CD1c-positive myeloid dendritic cell (primary cell): ENCODE data around the gene SRPK3.

Experiments used
- DNase-seq: peaks from one replicate; pipeline ENCODE4 v3.0.0-alpha.2; 2016; ENCODE audit errors: extremely low spot score

The SRPK3 gene

DNA sequence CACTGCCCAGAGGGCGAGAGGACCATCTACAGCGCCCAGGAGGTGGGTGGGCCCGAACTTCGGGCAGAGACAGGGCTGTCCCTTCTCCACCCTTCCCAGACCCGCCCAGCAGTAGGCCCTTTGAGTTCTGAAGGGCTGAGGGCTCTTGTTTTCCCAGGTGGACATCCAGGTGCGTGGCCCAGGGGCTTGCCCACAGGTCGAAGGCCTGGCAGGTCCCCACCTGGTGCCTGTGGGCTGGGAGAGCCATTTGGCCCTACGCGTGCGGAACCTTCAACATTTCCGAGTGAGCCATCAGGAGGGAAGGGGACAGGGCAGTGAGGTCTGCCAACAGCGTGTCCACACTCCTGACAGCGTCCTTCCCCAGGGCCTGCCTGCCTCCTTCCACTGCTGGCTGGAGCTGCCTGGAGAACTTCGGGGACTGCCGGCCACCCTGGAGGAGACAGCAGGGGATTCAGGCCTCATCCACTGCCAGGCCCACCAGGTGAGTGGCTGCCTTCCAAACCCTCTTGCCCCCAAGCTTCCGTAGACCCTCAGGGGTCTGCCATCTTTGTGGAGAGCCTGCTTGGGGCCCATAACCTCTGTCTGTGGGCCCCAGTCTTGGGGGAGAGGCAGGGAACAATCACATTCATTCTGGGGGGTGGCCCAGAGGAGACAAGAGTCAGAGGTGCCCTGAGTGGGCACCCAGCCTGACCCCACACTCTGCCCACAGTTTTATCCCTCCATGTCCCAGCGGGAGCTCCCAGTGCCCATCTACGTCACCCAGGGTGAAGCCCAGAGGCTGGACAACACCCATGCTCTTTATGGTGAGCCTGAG, 10.0 kb upstream of the SRPK3 start:
- DNase-seq: no peak

DNA sequence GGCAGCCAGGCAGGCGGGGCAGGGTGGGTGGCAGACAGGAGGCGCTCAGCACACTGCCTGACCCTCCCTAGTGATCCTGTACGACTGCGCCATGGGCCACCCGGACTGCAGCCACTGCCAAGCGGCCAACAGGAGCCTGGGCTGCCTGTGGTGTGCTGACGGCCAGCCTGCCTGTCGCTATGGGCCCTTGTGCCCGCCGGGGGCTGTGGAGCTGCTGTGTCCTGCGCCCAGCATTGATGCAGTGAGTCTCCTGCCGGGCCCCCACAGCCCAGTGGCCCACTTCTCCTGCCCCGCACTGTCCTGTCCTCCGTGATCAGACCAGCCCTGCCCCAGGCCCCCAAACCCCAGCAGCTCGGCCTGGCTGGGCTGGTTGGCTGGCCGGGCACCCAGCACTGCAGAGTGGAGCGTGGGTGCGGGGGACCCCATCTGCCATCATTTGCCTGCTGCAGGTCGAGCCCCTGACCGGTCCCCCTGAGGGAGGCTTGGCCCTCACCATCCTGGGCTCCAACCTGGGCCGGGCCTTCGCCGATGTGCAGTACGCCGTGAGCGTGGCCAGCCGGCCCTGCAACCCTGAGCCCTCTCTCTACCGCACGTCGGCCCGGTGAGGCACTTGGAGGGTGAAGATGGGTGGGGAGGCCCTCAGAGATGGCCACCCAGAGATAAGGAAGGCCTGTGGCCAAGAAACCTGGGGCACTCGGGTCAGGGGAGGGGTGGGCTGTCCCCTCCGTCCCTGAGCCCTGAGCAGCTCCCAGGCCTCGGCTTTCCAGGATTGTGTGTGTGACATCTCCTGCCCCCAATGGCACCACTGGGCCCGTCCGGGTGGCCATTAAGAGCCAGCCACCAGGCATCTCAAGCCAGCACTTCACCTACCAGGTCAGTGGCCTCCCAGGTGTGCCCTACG, 9.2 kb upstream of the SRPK3 start:
- DNase-seq: no peak

DNA sequence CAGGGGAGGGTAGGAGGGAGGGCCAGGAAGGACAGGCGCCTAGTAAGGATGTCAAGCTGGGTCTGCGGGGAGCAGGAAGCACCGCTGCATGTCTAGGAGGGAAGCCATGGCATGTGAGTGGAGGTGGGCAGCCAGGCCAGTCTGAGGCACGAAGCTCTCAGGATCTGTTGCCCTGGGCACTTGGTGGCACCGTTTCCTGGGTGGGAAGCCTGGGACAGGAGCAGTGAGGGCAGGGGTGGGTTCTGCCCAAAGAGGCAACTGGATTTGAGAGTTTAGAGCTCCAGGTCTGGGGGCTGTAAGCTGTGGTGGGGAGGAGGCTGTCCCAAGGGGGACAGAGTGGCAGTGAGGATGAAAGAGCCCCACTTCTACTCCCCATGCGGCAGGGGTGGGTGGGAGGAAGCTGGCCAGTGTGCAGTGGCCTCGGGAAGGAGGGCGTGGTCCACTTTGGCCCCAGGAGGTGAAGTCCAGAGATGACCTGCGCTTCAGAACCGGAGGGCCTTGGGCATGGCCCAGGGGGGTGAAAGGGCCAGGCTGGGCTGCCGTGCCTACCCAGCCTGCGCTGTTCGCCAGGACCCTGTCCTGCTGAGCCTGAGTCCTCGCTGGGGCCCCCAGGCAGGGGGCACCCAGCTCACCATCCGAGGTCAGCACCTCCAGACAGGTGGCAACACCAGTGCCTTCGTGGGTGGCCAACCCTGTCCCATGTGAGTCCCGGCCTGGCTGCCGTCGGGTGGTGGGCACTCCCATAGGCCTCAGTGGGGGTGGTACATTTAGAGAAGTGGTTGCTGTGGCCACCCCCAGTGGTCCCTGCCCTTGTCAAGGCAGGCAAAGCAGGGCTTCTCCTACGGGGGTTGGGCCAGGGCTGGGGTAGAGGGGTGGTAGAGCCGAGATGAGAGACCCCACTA, 8.3 kb upstream of the SRPK3 start:
- no peak for DNase-seq

DNA sequence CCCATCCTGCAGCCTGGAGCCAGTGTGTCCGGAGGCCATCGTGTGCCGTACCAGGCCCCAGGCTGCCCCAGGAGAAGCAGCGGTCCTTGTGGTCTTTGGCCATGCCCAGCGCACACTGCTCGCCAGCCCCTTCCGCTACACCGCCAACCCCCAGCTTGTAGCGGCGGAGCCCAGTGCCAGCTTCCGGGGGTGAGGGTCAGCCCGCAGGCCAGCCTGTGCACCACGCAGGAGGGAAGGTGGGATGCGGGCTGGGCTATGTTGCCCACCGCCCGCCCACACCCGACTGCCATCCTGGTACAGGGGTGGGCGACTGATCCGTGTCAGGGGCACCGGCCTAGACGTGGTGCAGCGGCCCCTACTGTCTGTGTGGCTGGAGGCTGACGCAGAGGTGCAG, 7.6 kb upstream of the SRPK3 start:
- DNase-seq: no peak

DNA sequence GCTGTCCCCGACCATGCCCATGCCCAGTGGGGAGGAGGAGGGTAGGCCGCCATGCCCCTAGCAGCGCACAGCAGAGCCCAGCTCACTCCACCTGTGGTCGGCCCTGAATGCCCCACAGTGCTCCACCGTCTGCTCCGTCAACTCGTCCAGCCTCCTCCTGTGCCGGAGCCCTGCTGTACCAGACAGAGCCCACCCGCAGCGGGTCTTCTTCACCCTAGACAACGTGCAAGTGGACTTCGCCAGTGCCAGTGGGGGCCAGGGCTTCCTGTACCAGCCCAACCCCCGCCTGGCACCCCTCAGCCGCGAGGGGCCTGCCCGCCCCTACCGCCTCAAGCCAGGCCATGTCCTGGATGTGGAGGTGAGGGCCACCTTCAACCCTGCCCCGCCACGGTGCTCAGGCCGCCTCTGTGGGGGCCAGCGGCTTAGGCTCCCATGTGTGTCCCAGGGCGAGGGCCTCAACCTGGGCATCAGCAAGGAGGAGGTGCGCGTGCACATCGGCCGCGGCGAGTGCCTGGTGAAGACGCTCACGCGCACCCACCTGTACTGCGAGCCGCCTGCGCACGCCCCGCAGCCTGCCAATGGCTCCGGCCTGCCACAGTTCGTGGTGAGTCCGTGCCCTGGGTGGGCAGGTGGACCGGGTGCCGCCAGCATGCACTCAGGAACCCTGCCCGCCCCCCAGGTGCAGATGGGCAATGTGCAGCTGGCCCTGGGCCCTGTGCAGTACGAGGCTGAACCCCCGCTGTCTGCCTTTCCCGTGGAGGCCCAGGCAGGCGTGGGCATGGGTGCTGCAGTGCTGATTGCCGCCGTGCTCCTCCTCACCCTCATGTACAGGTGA, 6.9 kb upstream of the SRPK3 start:
- no peak for DNase-seq

DNA sequence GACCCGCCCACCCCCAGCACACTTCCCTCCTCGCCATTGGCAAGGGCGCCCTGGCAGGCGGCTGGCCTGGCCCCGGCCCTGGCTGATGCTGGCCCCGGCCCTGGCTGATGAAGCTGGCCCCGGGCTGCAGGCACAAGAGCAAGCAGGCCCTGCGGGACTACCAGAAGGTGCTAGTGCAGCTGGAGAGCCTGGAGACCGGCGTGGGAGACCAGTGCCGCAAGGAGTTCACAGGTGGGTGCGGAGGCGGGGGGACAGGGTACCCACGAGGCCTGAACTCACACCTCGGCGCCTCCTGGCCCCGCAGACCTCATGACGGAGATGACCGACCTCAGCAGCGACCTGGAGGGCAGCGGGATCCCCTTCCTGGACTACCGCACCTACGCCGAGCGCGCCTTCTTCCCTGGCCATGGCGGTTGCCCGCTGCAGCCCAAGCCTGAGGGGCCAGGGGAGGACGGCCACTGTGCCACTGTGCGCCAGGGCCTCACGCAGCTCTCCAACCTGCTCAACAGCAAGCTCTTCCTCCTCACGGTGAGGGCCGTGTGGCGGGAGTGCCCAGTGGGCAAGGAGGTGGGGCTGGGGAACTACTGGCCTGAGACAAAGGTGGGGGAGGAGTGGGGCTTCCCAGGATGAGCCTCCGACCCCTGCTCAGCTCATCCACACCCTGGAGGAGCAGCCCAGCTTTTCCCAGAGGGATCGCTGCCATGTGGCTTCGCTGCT, 6.1 kb upstream of the SRPK3 start:
- DNase-seq: no peak

DNA sequence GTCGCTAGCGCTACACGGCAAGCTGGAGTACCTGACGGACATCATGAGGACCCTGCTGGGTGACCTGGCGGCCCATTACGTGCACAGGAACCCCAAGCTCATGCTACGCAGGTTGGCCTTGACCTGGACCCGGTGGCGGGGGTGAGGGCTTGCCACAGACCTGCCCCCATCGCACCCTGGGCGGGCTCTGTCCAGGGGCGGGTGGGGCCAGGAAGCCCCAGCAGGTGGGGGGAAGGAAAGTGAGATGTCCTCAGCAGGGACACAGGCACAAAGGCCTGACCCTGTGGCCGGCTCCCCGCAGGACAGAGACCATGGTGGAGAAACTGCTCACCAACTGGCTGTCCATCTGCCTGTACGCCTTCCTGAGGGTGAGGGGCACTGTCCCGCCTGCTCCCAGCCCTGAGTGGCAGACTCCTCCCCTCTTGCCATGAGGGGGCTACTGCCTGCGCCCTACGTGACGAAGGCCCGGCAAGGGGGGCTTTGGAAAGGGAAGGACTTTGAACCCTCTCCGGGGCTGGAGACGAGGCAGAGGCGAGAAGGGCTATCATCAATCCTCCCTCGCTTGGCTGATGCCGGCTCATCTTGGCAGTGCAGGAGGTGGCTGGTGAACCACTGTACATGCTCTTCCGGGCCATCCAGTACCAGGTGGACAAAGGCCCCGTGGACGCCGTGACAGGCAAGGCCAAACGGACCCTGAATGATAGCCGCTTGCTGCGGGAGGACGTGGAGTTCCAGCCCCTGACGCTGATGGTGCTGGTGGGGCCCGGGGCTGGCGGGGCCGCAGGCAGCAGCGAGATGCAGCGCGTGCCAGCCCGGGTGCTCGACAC, 5.3 kb upstream of the SRPK3 start:
- no peak for DNase-seq

DNA sequence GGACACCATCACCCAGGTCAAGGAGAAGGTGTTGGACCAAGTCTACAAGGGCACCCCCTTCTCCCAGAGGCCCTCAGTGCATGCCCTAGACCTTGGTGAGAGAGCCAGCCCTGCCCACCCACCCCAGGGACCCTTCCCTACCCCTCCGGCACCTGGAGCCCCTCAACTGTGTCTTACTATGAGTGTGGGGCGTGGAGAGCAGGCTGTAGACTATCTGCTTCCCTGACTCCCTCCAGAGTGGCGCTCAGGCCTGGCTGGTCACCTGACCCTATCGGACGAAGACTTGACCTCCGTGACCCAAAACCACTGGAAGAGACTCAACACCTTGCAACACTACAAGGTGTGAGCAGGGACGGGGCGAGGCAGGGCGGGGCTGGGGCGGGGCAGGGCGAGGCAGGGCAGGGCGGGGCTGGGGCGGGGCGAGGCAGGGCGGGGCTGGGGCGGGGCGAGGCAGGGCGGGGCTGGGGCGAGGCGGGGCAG, 4.7 kb upstream of the SRPK3 start:
- no peak for DNase-seq

DNA sequence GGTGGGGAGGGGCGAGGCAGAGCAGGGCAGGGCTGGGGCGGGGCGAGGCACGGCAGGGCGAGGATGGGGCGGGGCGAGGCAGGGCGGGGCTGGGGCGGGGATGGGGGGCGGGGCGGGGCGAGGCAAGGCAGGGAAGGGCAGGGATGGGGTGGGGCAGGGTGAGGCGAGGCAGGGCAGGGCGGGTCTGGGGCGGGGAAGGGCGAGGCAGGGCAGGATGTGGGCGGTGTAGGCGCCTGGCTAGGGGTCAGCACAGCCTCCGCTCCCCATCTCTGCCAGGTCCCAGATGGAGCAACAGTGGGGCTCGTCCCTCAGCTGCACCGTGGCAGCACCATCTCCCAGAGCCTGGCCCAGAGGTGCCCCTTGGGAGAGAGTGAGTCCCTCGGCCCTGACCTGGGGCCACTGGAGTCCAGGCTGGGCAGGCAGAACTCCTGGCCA, 4.2 kb upstream of the SRPK3 start:
- DNase-seq: no peak

DNA sequence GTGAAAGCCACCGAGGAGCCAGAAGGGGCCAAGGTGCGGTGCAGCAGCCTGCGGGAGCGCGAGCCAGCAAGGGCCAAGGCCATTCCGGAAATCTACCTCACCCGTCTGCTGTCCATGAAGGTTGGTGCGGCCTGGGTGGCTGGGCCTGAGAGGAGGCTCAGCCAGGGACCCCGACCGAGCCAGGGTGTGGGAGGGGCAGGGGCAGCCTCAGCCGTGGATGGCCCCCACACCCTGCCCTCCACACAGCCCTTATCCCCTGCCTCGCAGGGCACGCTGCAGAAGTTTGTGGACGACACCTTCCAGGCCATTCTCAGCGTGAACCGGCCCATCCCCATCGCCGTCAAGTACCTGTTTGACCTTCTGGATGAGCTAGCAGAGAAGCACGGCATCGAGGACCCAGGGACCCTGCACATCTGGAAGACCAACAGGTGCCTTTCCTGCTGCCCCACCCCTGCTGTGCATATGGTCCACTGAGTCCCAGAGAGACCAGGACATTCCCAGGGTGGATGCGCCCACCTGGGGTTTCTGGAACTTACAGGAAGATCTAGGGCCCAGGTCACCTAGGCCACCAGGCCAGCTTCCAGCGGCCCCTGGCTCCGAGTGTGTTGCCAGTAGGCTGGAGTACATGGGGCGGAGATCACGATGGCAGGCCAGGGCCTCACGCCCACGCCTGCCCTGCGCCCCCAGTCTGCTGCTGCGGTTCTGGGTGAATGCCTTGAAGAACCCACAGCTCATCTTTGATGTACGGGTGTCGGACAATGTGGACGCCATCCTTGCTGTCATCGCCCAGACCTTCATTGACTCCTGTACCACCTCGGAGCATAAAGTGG, 3.4 kb upstream of the SRPK3 start:
- DNase-seq: no peak

DNA sequence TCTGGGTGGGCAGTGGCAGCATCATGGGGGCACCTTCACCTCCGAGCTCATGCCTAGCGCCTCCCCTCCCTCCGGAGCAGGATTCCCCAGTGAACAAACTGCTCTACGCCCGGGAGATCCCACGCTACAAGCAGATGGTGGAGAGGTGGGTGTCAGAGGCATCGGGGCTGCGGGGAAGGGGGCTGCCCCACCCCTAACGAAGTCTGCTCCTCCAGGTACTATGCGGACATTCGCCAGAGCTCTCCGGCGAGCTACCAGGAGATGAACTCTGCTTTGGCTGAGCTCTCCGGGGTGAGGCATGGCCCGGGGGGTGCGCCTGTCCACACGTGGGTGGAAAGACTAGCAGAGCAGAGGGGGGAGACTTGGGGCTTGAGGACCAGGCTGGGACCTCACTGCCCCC, 2.7 kb upstream of the SRPK3 start:
- DNase-seq: no peak

DNA sequence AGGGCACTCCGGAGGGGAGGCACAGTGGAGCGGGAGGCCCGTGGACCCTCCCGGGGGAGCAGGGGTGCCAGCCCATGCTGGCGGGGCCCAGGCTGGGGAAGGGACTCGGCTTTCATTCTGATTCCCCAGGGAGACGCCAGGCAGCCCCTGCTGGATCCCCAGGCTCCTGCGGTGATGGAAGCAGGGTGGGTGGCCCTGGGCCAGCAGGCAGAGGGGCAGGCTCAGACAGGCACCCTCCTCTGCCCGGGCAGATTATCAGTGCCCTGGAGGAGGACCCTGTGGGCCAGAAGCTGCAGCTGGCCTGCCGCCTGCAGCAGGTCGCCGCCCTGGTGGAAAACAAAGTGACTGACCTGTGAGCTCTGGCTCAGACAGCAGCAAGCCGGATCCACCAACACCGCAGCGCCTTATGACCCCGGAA, 2.1 kb upstream of the SRPK3 start:
- DNase-seq: no peak

DNA sequence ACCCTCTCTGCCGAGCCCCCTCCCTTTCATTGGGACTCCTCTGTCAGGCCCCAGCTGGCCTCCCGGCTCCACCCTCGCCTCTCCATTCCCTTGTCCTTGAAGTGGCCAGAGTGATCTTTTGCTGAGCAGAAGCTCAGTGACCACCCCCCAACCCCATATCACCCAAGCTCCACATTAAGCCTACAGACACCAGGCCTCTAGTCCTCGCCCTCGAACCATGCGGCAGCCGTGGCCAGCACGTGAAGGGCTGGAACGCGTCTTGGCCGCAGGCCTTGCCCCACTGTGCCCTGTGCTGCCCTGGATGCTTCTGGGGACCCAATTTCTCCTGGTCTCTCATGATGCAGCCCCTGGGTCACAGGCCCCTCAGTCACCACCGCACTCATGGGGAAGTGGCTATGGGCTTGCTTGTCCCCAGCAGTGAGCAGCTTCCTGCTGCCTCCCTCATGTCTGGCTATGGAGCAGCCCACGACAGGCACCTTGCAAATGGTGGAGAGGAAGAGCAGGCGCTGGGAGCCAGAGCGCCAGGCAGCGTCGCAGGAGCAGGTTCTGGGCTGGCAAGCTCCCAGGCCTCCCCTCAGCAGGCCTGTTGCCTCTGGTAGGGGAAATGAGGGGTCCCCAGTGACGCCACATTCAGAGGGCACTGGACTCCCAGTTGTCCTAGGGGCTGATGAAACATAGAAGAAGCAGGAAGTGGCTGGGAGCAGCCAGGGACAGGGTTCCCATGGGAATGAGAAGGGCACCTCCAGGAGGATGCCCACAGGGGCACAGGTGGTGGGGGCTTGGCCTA, 757 bp upstream of the SRPK3 start:
- no peak for DNase-seq

DNA sequence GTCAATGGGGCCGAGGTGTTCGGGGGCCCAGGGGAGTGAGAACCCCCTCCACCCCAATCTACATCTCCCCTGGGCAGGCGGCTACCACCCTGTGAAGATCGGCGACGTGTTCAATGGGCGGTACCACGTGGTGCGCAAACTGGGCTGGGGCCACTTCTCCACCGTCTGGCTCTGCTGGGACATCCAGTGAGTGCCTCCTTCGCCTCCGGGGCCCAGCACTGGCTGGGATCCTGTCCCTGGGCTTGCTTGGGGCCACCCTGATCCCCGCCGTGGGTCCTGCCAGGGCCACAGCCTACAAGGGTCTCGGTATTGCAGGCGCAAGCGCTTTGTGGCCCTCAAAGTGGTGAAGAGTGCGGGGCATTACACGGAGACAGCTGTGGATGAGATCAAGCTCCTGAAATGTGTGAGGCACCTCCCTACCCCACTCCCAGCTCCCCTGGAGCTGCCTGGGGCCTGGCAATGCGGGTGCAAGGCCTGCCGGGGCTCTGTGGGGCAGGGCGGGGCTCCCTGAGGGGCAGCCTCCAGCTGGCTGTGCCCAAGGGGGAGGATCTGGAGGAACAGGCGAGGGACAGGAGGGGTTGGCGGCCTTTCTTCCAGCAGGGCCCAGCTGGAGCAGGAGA, 697 bp downstream of the SRPK3 start:
- no peak for DNase-seq

DNA sequence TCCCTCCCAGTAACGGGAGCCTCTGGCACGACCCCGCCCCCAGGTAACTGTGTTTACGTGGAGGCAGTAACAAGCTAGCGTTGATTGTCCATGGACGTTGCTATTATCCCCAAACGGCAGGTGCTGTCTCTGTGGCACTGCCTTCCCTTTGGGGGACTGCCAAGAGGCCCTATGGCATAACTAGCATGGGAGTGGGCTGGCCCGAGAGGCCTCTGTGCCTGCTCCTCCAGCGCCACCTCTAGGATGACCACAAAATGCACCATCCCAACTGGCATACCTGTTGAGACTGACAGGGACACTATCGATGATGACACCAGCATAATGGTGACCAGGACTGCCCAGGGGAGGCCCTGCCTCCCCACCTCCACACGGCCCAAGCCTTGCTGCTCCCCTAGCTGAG, 1.5 kb downstream of the SRPK3 start:
- no peak for DNase-seq

DNA sequence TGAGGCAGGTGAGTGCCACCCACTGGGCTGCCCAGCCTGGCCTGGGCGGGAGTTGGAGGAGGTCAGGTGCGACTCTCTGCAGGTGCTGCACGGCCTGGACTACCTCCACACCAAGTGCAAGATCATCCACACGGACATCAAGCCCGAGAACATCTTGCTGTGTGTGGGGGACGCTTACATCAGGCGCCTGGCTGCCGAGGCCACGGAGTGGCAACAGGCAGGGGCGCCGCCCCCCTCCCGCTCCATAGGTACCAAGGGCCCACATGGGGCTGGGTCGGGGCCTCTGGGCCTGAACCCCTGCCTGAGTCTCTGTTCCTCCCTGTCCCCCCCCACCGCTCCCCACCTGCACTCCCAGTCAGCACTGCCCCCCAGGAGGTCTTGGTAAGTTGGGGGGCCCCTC, 2.0 kb downstream of the SRPK3 start:
- no peak for DNase-seq

DNA sequence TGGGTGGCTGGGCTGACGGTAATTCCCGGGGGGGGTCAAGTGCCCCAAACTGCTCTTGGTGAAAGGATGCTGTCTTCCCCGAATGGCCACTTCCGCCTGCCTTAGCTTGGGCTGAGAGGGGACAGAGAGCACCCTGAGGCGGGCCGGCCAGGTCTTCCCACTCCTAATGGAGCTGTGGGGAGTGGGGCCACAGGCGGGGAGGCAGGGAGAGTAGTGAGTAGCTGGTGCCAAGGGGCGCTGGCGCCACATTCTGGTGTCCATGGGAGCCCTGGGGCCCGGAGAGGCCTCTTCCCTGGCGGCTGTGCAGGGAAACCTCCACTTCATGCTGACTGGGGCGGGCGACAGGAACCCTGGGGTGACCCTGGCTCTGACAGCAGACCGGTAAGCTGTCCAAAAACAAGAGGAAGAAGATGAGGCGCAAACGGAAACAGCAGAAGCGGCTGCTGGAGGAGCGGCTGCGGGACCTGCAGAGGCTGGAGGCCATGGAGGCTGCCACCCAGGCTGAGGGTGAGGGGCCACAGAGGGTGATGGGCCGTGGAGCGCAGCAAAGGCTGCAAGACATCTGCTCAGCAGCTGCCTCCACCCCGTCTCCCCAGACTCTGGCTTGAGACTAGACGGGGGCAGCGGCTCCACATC, 2.7 kb downstream of the SRPK3 start:
- DNase-seq: no peak
